Gastroesophageal sphincter (tissue), 3 donors: Measurements from ENCODE around the gene ENDOD1.

Experiments used
- CTCF ChIP-seq, 4 experiments: fragments of 200-600 bp in 2 of 4; fragments of 450-650 bp in 2 of 4; sonication (generic) in 1 of 4; IDR thresholded peaks; one replicate each; pipeline ENCODE4 v1.5.1; 2017 to 2019; ENCODE audit warnings: antibody characterized with exemption in 4 of 4, mild to moderate bottlenecking in 2 of 4, moderate library complexity in 2 of 4
- POLR2A ChIP-seq, 2 donors: fragments of 450-650 bp; IDR thresholded peaks; one replicate each; pipeline ENCODE4 v1.6.1; 2017; ENCODE audit warnings: antibody characterized with exemption in 2 of 2, mild to moderate bottlenecking in 2 of 2, moderate library complexity in 1 of 2
- POLR2AphosphoS5 ChIP-seq: sonication (generic); formaldehyde crosslinking; IDR thresholded peaks from one replicate; pipeline ENCODE4 v1.6.1; 2017; ENCODE audit warnings: antibody characterized with exemption

GRCh38 chr11:95084509-95084908 lies 5.1 kb upstream of the ENDOD1 start:
- TF ChIP-seq POLR2AphosphoS5, result no peak
- TF ChIP-seq CTCF (IDR thresholded peaks at IDR 0.05), result no peak
- TF ChIP-seq POLR2A (IDR thresholded peaks at IDR 0.05), result no peak
